Thyroid gland (tissue), 4 donors: ENCODE data around the gene SYT9.

Experiments used
- CTCF ChIP-seq, 6 experiments: fragments of 200-600 bp in 3 of 6; fragments of 450-650 bp in 3 of 6; sonication (generic) in 3 of 6; IDR thresholded peaks; one replicate each; pipeline ENCODE4 v1.5.1; 2016 to 2019; ENCODE audit warnings: antibody characterized with exemption in 6 of 6, mild to moderate bottlenecking in 2 of 6, inconsistent platforms in 1 of 6, moderate library complexity in 1 of 6
- POLR2A ChIP-seq, 2 donors: fragments of 450-650 bp; IDR thresholded peaks; one replicate each; pipeline ENCODE4 v1.6.1; 2017; ENCODE audit warnings: antibody characterized with exemption in 2 of 2, mild to moderate bottlenecking in 2 of 2, moderate library complexity in 1 of 2

- TF ChIP-seq POLR2A (IDR thresholded peaks at IDR 0.05) (no peak), CTCF (IDR thresholded peaks at IDR 0.05) (no peak)
Measured at GRCh38 chr11:7457211-7457610, 205.5 kb downstream of the SYT9 start.
